T-cell (primary cell): ENCODE data around the gene PROX1. TPM values are rescaled to one million over a fixed set of nuclear protein-coding genes. Genes with fewer than 3 reads are reported as not detected.

ENCODE experiments used
- ATAC-seq, 4 experiments: fragments of 200-7000 bp in 3 of 4; fragments of 150-1000 bp in 1 of 4; cut with Tn5 transposase; replicated peaks in 1 of 4; 1 replicate in 3 of 4; 2 replicates in 1 of 4; pipeline ENCODE4 v1.10.0; 2021; ENCODE audit warnings: moderate library complexity in 3 of 4, mild to moderate bottlenecking in 2 of 4, moderate number of reproducible peaks in 1 of 4
- CTCF ChIA-PET, 2 donors: fragments of 300-600 bp; sonication (Branson Sonifier 250); formaldehyde crosslinking; loops; one replicate each; lab custom pipeline; 2022; ENCODE audit warnings: antibody characterized with exemption in 2 of 2; lab: Charles Lee
- POLR2A ChIA-PET, 2 donors: fragments of 300-600 bp; sonication (Branson Sonifier 250); formaldehyde crosslinking; loops; one replicate each; lab custom pipeline; 2022; ENCODE audit warnings: antibody characterized with exemption in 2 of 2; lab: Charles Lee
- DNase-seq, 35 experiments: peaks; one replicate each; pipeline versions ENCODE4 v3.0.0 to v3.0.0-alpha.2; 2013 to 2023
- H3K27ac ChIP-seq: one replicate; pipeline ENCODE4 v1.5.1; 2013; ENCODE audit warnings: low read length
- H3K27me3 ChIP-seq, 2 experiments: replicated peaks in 1 of 2; 1 replicate in 1 of 2; 2 replicates in 1 of 2; pipeline versions ENCODE4 v1.6.1 to v1.7.0; 2013; ENCODE audit warnings: low read length in 1 of 2, mixed read lengths in 1 of 2; ENCODE audit not compliant: control insufficient read depth in 2 of 2, insufficient read depth in 2 of 2; ENCODE audit errors: extremely low read depth in 1 of 2
- H3K36me3 ChIP-seq, 2 donors: 1 replicate in 1 of 2; 2 replicates in 1 of 2; pipeline versions ENCODE4 v1.6.1 to v1.7.0; 2013; ENCODE audit warnings: low read length in 1 of 2; ENCODE audit not compliant: control insufficient read depth in 2 of 2, insufficient read depth in 1 of 2; ENCODE audit errors: extremely low read depth in 1 of 2
- H3K4me1 ChIP-seq, 2 experiments: 1 replicate in 1 of 2; 2 replicates in 1 of 2; pipeline versions ENCODE4 v1.6.1 to v1.7.0; 2013; ENCODE audit warnings: low read length in 2 of 2, mixed read lengths in 1 of 2; ENCODE audit not compliant: insufficient read depth in 2 of 2, control insufficient read depth in 1 of 2; ENCODE audit errors: extremely low read depth in 1 of 2
- H3K4me3 ChIP-seq, 2 donors: 1 replicate in 1 of 2; 2 replicates in 1 of 2; pipeline versions ENCODE4 v1.5.1 to v1.7.0; 2013; ENCODE audit warnings: mild to moderate bottlenecking in 2 of 2, low read length in 1 of 2, moderate library complexity in 1 of 2; ENCODE audit not compliant: control insufficient read depth in 1 of 2; ENCODE audit errors: extremely low read depth in 1 of 2
- H3K9me3 ChIP-seq: 2 replicates; pipeline ENCODE4 v1.7.0; 2013
- H3K27ac Mint-ChIP-seq, 2 donors: one replicate each; pipeline ENCODE4 v1.8.0; 2020 to 2021; ENCODE audit warnings: mild to moderate bottlenecking in 2 of 2, mixed read lengths in 2 of 2
- H3K27me3 Mint-ChIP-seq, 2 donors: one replicate each; pipeline ENCODE4 v1.8.0; 2021 to 2022; ENCODE audit warnings: mixed read lengths in 2 of 2
- H3K36me3 Mint-ChIP-seq: one replicate; pipeline ENCODE4 v1.8.0; 2021; ENCODE audit warnings: mixed read lengths
- H3K4me1 Mint-ChIP-seq, 3 donors: one replicate each; pipeline ENCODE4 v1.8.0; 2020 to 2022; ENCODE audit warnings: mixed read lengths in 3 of 3, mild to moderate bottlenecking in 1 of 3
- H3K4me3 Mint-ChIP-seq, 3 donors: one replicate each; pipeline ENCODE4 v1.8.0; 2020 to 2022; ENCODE audit warnings: mild to moderate bottlenecking in 3 of 3, mixed read lengths in 3 of 3, moderate library complexity in 3 of 3
- H3K9me3 Mint-ChIP-seq, 3 donors: one replicate each; pipeline ENCODE4 v1.8.0; 2020 to 2022; ENCODE audit warnings: mixed read lengths in 3 of 3
- WGBS: methylation state at CpG from one replicate; pipeline ENCODE4 v1.1.5; 2013; ENCODE audit warnings: missing lambda C conversion rate; ENCODE audit not compliant: insufficient coverage; 5-methylcytosine and 5-hydroxymethylcytosine counted together
- total RNA-seq, 35 experiments: library from RNA in 6 of 35; stranded (reverse) in 6 of 35; fragments of 120-200 nt in 1 of 35; gene quantifications; one replicate each; pipeline versions ENCODE4 v1.2.1 to v1.2.4 and lab custom pipeline; 2013 to 2026

The PROX1 gene
- total RNA-seq, 5 donors from 2014 or later (not counting 1 experiment from before 2014, with no cell fraction given) = 0.22 to 0.75 (median 0.29) TPM; not detected in 1

DNA sequence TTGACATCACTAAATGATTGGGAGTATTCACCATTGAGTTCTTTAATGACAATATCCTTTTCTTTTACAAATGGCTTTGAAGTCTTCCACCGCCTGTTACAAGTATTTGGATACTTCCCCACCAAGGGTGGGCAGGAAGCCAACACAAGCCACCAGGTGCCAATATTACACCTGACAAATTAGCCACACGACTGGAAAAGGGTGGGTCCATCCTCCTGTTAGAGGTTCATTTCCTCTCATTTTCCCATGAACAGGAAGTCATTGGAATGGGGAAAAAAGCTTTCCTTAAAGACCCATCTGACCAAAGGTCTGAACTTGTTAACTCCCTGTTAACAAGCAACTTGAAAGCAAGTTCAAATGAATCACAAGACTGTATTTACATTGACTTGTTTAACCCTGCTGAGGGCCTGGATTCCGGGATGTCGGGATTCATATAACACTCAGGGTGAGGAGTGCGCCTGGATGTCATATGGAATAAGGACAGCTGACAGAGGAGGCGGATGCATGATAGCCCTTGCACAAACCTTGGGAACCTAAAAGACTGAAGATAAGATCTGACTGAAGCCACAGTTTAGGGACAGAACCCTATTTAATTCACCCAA, 40.5 kb upstream of the PROX1 start:
- H3K27ac ChIP-seq = no peak overlapping the region
- ATAC-seq (no peak), DNase-seq (no peak)
- no peaks in the 10 kb centered on the region for H3K4me1 ChIP-seq
- Mint-ChIP-seq H3K27me3 (peaks cover 0 to 29% of the 10 kb centered on the region in 2 donors), H3K4me3 (no peak overlapping the region), H3K36me3 (no peaks in the 10 kb centered on the region), H3K27ac (no peak overlapping the region), H3K9me3 (no peaks in the 10 kb centered on the region), H3K4me1 (peaks cover 0 to 5% (median 0%) of the 10 kb centered on the region in 3 donors)
- no peak overlapping the region for H3K4me3 ChIP-seq
- POLR2A ChIA-PET = no interaction called here
- no CpG with 5 or more reads among the region's 6 CpGs for WGBS
- no peaks in the 10 kb centered on the region for H3K36me3 ChIP-seq
- H3K9me3 ChIP-seq = no peaks in the 10 kb centered on the region
- CTCF ChIA-PET = no interaction called here
- no peaks in the 10 kb centered on the region for H3K27me3 ChIP-seq

DNA sequence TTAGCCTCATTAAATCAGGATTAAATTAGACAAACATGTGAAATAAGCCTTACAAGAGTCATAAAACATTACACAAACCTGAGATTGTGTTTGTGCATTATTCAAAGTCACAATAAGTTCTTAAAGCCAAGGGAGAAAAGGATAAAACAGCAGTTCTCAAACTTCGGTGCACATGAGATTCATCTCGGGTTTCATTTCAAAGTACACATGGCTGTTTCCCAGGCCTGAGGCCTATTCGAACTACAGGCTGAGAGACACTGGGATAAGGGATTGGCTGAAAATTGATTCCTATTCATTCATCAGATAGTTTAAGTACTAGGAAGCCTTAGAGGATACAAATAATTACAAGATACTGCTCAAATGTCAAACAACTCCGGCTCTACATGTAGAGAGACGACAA, 35.9 kb upstream of the PROX1 start:
- H3K9me3 Mint-ChIP-seq = no peaks in the 10 kb centered on the region
- H3K36me3 Mint-ChIP-seq = no peaks in the 10 kb centered on the region
- Histone ChIP-seq H3K4me1 (no peaks in the 10 kb centered on the region), H3K9me3 (no peaks in the 10 kb centered on the region), H3K36me3 (no peaks in the 10 kb centered on the region), H3K27me3 (no peaks in the 10 kb centered on the region), H3K27ac (no peak overlapping the region), H3K4me3 (no peak overlapping the region)
- H3K27ac Mint-ChIP-seq = no peak overlapping the region
- no peak for ATAC-seq
- WGBS = 100% methylated on average over 1 of the region's 5 CpGs
- H3K4me3 Mint-ChIP-seq = no peak overlapping the region
- H3K27me3 Mint-ChIP-seq = peaks cover 0 to 9% of the 10 kb centered on the region in 2 donors
- ChIA-PET POLR2A (no interaction called here), CTCF (no interaction called here)
- H3K4me1 Mint-ChIP-seq = no peaks in the 10 kb centered on the region
- no peak for DNase-seq

DNA sequence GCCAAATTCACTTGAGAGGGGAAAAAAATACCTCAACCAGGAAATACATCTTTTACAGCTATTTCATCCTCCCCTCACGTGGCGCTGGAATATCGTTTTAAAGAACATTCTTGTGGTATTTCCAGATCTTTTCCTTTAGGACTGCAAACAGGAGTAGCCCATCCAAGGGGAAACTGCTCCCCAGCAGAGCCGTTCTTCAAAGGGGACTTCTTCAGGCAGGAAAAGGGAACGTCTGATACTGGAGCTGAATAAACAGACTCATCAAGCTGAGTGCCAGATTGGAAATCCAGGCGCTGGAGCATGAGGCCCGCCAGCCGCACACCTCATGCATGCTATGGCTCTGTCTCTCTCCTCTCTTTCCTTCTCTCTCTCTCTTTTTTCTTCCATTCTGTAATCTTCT, 34.0 kb upstream of the PROX1 start:
- no peaks in the 10 kb centered on the region for H3K9me3 Mint-ChIP-seq
- WGBS = 72% methylated on average over 5 of the region's 8 CpGs
- ChIA-PET CTCF (no interaction called here), POLR2A (no interaction called here)
- DNase-seq (no peak), ATAC-seq (no peak)
- Histone ChIP-seq H3K27me3 (no peaks in the 10 kb centered on the region), H3K36me3 (no peaks in the 10 kb centered on the region), H3K9me3 (no peaks in the 10 kb centered on the region), H3K27ac (no peak overlapping the region), H3K4me3 (no peak overlapping the region), H3K4me1 (no peaks in the 10 kb centered on the region)
- no peak overlapping the region for H3K27ac Mint-ChIP-seq
- H3K36me3 Mint-ChIP-seq = no peaks in the 10 kb centered on the region
- peaks cover 0 to 4% of the 10 kb centered on the region in 2 donors for H3K27me3 Mint-ChIP-seq
- no peak overlapping the region for H3K4me3 Mint-ChIP-seq
- H3K4me1 Mint-ChIP-seq = no peaks in the 10 kb centered on the region

DNA sequence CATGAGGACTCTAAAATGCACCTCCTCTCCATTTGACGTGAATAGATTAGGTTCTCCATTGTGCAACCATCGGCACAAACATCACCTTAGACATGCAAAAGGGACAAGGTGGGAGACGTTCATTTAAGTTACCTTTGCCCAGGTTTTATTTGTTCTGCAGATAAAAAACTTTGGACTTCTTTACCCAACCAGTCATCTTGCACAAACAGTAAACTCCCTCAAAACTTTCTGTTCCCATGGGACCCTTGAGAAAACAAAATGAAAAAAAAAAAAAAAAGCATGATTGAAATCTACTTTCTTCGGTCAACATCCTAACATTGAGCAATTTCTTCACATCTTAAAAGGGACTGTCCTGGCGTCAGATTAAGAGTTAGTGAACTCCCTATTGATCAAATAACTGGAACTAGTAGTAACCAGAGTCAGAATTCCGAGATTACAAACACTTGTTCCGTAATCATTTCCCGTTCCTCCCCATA, 31.4 kb upstream of the PROX1 start:
- 92% methylated on average over 2 of the region's 8 CpGs for WGBS
- POLR2A ChIA-PET = no interaction called here
- Histone ChIP-seq H3K4me1 (no peaks in the 10 kb centered on the region), H3K4me3 (no peak overlapping the region), H3K36me3 (no peaks in the 10 kb centered on the region), H3K27me3 (no peaks in the 10 kb centered on the region), H3K27ac (no peak overlapping the region), H3K9me3 (no peaks in the 10 kb centered on the region)
- no peak for ATAC-seq
- Mint-ChIP-seq H3K27ac (no peak overlapping the region), H3K27me3 (peaks cover 0 to 4% of the 10 kb centered on the region in 2 donors), H3K36me3 (no peaks in the 10 kb centered on the region), H3K4me3 (no peak overlapping the region), H3K9me3 (peaks cover 0 to 3% (median 1%) of the 10 kb centered on the region in 3 donors), H3K4me1 (no peaks in the 10 kb centered on the region)
- CTCF ChIA-PET = no interaction called here
- no peak for DNase-seq

DNA sequence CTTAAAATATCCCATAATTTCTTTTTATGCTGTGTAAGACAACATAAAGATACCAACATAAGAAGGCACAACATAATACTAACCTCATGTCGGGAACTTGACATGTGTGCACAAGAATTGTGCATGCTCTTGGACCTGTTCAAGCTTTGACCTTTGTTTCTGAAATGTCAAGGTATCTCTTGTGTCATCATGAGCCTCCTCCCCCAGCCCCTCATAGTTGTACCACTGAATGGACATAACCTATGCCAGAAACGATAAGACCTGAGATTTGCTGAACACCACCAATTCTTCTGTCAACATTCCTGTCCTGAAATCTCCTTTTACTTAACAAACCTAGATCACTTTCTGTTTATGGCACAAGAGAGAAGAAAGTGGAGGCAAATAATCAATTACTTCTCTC, 29.4 kb upstream of the PROX1 start:
- 86% methylated on average over 1 of the region's 2 CpGs for WGBS
- Histone ChIP-seq H3K27me3 (no peaks in the 10 kb centered on the region), H3K4me3 (no peak overlapping the region), H3K36me3 (no peaks in the 10 kb centered on the region), H3K9me3 (no peaks in the 10 kb centered on the region), H3K4me1 (no peaks in the 10 kb centered on the region), H3K27ac (no peak overlapping the region)
- Mint-ChIP-seq H3K4me3 (no peak overlapping the region), H3K9me3 (peaks cover 0 to 14% (median 1%) of the 10 kb centered on the region in 3 donors), H3K4me1 (no peaks in the 10 kb centered on the region), H3K36me3 (no peaks in the 10 kb centered on the region), H3K27me3 (no peaks in the 10 kb centered on the region), H3K27ac (no peak overlapping the region)
- DNase-seq (no peak), ATAC-seq (no peak)
- CTCF ChIA-PET = no interaction called here
- POLR2A ChIA-PET = interaction anchor here in 1 of 2 donors (0.6 kb wide), 1 partner anchor 151 kb away, joined by 7 read pairs; no protein-coding TSS in a partner anchor

DNA sequence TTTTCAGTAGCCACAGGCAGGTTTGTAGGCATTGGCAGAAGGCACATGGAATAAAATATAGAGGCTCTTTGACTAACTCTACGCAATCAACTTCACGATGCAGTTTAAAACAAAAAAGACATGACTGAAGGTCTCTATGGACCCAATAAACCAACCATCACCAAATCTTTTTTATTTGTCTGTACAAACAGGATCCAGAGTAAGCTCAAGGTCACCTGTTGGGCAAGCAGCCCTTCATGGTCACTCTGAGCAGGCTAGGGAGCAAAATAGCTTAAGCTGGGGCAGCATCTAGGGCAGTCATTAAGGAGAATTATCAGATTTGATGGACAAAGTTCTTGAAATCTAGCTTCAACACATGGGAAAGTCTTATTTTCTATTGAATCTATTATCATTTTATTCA, 26.8 kb upstream of the PROX1 start:
- ATAC-seq = no peak

More for the DNA sequence above, 26.8 kb upstream of the PROX1 start:
- no peaks in the 10 kb centered on the region for H3K4me1 ChIP-seq
- H3K27me3 ChIP-seq = no peaks in the 10 kb centered on the region
- CTCF ChIA-PET = no interaction called here
- no peaks in the 10 kb centered on the region for H3K36me3 ChIP-seq
- H3K27ac ChIP-seq = no peak overlapping the region
- H3K27ac Mint-ChIP-seq = no peak overlapping the region
- WGBS = no CpG with 5 or more reads among the region's 2 CpGs
- POLR2A ChIA-PET = no interaction called here
- no peak overlapping the region for H3K4me3 ChIP-seq
- no peak for DNase-seq
- no peaks in the 10 kb centered on the region for H3K36me3 Mint-ChIP-seq
- no peak overlapping the region for H3K4me3 Mint-ChIP-seq
- H3K9me3 ChIP-seq = no peaks in the 10 kb centered on the region
- peaks cover 0 to 14% (median 1%) of the 10 kb centered on the region in 3 donors for H3K9me3 Mint-ChIP-seq
- peaks cover 0 to 3% of the 10 kb centered on the region in 2 donors for H3K27me3 Mint-ChIP-seq
- H3K4me1 Mint-ChIP-seq = no peaks in the 10 kb centered on the region
